ENCODE measurements around the gene KCNJ14. TPM values are rescaled to one million over a fixed set of nuclear protein-coding genes. Genes with fewer than 3 reads are reported as not detected.

The KCNJ14 gene
- total RNA-seq, 1 donor from 2014 or later = 2.2 TPM

GRCh38 chr19:48489608-48490216 lies 34.3 kb downstream of the KCNJ14 start:
- intact Hi-C loops (cut with micrococcal nuclease) = loop anchor here (1.0 to 10.0 kb wide), 6 partner anchors 20 to 225 kb away; partner anchors contain the start of genes CYTH2 and KDELR1
- CTCF ChIA-PET = interaction anchor here (0.5 to 3.9 kb wide), 17 partner anchors 9 to 148 kb away, joined by 3 to 40 read pairs (median 6); partner anchors contain the start of genes GRWD1 and KDELR1
- DNase-seq = peak; percentile 82
- Mint-ChIP-seq H3K9me3 (no peaks in the 10 kb centered on the region), H3K27me3 (peaks cover 19% of the 10 kb centered on the region), H3K36me3 (ENCODE audit: low read depth) (no peaks in the 10 kb centered on the region), H3K4me1 (peaks cover 40% of the 10 kb centered on the region), H3K27ac (no peak overlapping the region), H3K4me3 (peak overlapping the region; percentile 79)
- peak; percentile 42 for ATAC-seq (ENCODE audit: low read depth)
- peak; percentile 83 for TF ChIP-seq CTCF (IDR thresholded peaks at IDR 0.05)
- POLR2A ChIA-PET = interaction anchor here (0.6 to 2.3 kb wide), 15 partner anchors 8 to 156 kb away, joined by 3 to 11 read pairs (median 4); partner anchors contain the start of genes CYTH2, GRWD1, RPL18 and SPHK2

DNA sequence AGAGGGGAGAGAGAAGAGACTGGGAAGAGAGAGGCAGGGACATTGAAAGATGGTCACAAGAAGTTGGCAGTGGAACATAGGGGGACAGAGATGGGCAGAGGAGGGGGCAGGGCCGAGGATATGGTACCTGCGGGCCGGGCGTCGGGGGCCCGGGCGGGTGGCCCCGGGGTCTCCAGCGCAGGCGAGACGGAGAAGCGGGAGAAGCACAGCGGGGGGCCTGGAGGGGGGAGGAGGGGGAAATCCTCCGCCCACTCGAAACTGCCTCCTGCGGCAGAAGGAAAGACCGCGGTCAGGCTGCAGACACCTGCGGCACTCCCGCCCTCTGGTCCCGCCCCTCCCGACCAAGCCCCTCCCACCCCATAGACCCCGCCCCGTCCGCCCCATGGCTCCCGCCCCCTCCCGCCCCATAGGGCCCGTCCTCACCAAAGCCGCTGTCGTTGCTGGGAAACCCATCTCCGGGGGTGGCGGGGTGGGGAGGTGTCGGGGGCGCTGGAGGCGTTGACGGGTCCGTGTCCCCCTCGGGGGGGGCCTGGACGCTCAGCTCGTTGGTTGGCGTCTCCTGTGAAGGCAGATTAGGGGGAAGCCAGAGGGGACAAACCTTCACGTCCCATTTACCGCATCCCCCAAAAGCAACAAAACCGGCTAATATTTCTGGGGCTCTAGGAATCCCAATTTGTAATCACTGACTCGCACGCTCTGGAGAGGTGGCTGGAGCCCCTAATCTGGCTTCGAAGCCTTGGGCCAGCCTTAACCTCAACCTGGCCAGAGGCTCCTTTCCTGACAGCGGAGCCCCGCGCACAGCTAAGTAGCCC lies 35.8 kb downstream of the KCNJ14 start:
- no peaks in the 10 kb centered on the region for H3K36me3 Mint-ChIP-seq (ENCODE audit: low read depth)
- ChIA-PET CTCF (interaction anchor here (0.9 to 3.8 kb wide), 6 partner anchors 10 to 100 kb away, joined by 3 to 40 read pairs (median 12); partner anchors contain the start of gene KDELR1), POLR2A (interaction anchor here (0.6 to 2.3 kb wide), 8 partner anchors 86 to 890 kb away, joined by 3 to 11 read pairs (median 6); partner anchors contain the start of genes RPL18 and SPHK2)
- no peaks in the 10 kb centered on the region for H3K9me3 Mint-ChIP-seq
- peak; percentile 56 for DNase-seq
- H3K4me1 Mint-ChIP-seq = peaks cover 41% of the 10 kb centered on the region
- peaks cover 27% of the 10 kb centered on the region for H3K27me3 Mint-ChIP-seq
- intact Hi-C loops (cut with micrococcal nuclease) = loop anchor here (1.0 to 10.0 kb wide), 6 partner anchors 11 to 226 kb away; partner anchors contain the start of genes CYTH2, GRWD1 and KDELR1
- peak; percentile 38 for ATAC-seq (ENCODE audit: low read depth)
- no peak for TF ChIP-seq CTCF (IDR thresholded peaks at IDR 0.05)
- peak overlapping the region; percentile 79 for H3K4me3 Mint-ChIP-seq
- H3K27ac Mint-ChIP-seq = peak overlapping the region; percentile 78

- no peaks in the 10 kb centered on the region for H3K36me3 Mint-ChIP-seq (ENCODE audit: low read depth)
- CTCF ChIA-PET = interaction anchor here (3.2 kb wide), 1 partner anchor 92 kb away, joined by 40 read pairs; no protein-coding TSS in a partner anchor
- intact Hi-C loops (cut with micrococcal nuclease) = loop anchor here (1.0 to 10.0 kb wide), 7 partner anchors 11 to 227 kb away; partner anchors contain the start of genes GRWD1, KDELR1 and TMEM143
- no peak for TF ChIP-seq CTCF (IDR thresholded peaks at IDR 0.05)
- peaks cover 27% of the 10 kb centered on the region for H3K27me3 Mint-ChIP-seq
- peak overlapping the region; percentile 57 for H3K4me3 Mint-ChIP-seq
- POLR2A ChIA-PET = interaction anchor here (0.6 kb wide), 1 partner anchor 141 kb away, joined by 9 read pairs; no protein-coding TSS in a partner anchor
- DNase-seq = no peak
- ATAC-seq (ENCODE audit: low read depth) = no peak
- H3K9me3 Mint-ChIP-seq = no peaks in the 10 kb centered on the region
- H3K4me1 Mint-ChIP-seq = peaks cover 41% of the 10 kb centered on the region
- no peak overlapping the region for H3K27ac Mint-ChIP-seq
Observed at GRCh38 chr19:48491793-48492123, 36.4 kb downstream of the KCNJ14 start.

DNA sequence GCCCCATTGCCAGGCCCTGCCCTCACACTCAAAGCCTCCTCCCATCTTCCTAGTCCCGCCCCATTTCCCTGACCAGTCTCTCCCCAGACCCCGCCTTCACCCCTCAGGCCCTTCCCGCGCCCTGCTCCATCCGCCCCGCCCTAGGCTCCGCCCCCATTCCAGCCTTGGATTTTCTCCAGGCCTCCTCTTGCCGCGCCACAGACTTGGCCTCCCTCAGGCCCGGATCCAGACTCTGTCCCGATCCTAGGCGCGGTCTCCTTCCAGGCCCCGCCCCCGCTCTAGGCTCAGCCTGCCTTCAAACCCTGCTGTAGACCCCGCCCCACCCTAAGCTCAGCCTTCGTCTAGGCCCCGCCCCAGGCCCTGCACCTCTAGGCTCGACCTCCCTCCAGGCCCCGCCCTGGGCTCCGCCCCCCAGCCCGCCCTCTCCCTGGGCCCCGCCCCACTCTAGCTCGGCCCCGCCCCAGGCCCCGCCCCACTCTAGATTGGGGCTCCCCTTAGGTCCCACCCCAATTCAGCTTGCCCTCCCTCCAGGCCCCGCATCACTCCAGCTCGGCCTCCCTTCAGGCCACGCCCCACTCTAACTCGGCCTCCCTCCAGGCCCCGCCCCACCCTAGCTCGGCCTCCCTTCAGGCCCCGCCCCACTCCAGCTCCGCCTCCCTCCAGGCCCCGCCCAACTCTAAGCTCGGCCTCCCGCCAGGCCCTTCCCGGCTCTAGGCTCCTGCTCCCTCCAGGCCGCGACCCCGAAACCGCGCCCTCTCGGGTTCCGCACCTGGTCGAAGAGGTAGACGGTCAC lies 37.7 kb downstream of the KCNJ14 start:
- no peak for TF ChIP-seq CTCF (IDR thresholded peaks at IDR 0.05)
- Mint-ChIP-seq H3K4me1 (peaks cover 42% of the 10 kb centered on the region), H3K27ac (no peak overlapping the region), H3K9me3 (no peaks in the 10 kb centered on the region), H3K27me3 (peaks cover 33% of the 10 kb centered on the region), H3K4me3 (peak overlapping the region; percentile 74), H3K36me3 (ENCODE audit: low read depth) (no peaks in the 10 kb centered on the region)
- POLR2A ChIA-PET = interaction anchor here (0.5 to 1.9 kb wide), 17 partner anchors 9 to 382 kb away, joined by 3 to 9 read pairs (median 3); partner anchors contain the start of genes GRWD1, RPL18, SPHK2 and SYNGR4
- DNase-seq = peak; percentile 71
- intact Hi-C loops (cut with micrococcal nuclease) = loop anchor here (2.0 to 10.0 kb wide), 3 partner anchors 94 to 228 kb away; partner anchors contain the start of gene TMEM143
- CTCF ChIA-PET = interaction anchor here (0.6 to 1.1 kb wide), 3 partner anchors 13 to 116 kb away, joined by 3 to 6 read pairs (median 6); no protein-coding TSS in a partner anchor
- ATAC-seq (ENCODE audit: low read depth) = peak; percentile 69
